Measurements from ENCODE around the gene GPER1.
"Not testable (repeated sequence)": the region's sequence is repeated elsewhere in the genome, so short reads cannot be mapped to it uniquely, and the experiment has no call there.

Gene GPER1

GRCh38 chr7:1121476-1121875, 33.6 kb downstream of the GPER1 start:
- DNase-seq (ENCODE audit: low read depth) = no peak

GRCh38 chr7:1121886-1122831, 34.2 kb downstream of the GPER1 start:
- no peak for DNase-seq (ENCODE audit: low read depth)

- DNase-seq (ENCODE audit: low read depth) = no peak
These were observed 35.1 kb downstream of the GPER1 start for GRCh38 chr7:1122832-1123501.

GRCh38 chr7:1123715-1124114, 35.8 kb downstream of the GPER1 start:
- DNase-seq (ENCODE audit: low read depth) = no peak

GRCh38 chr7:1124164-1124563, 36.3 kb downstream of the GPER1 start:
- no peak for DNase-seq (ENCODE audit: low read depth)

GRCh38 chr7:1124816-1125602, 37.1 kb downstream of the GPER1 start:
- no peak for DNase-seq (ENCODE audit: low read depth)

GRCh38 chr7:1125603-1125969, 37.7 kb downstream of the GPER1 start:
- DNase-seq (ENCODE audit: low read depth) = no peak

GRCh38 chr7:1127001-1127400, 39.1 kb downstream of the GPER1 start:
- DNase-seq (ENCODE audit: low read depth) = no peak

- DNase-seq (ENCODE audit: low read depth) = no peak
These were observed 41.5 kb downstream of the GPER1 start for GRCh38 chr7:1129431-1129830.

GRCh38 chr7:1130021-1130990, 42.4 kb downstream of the GPER1 start:
- DNase-seq (ENCODE audit: low read depth) = no peak

GRCh38 chr7:1131471-1132265, 43.8 kb downstream of the GPER1 start:
- DNase-seq (ENCODE audit: low read depth) = no peak

GRCh38 chr7:1134951-1135350, 47.0 kb downstream of the GPER1 start:
- DNase-seq (ENCODE audit: low read depth) = no peak

GRCh38 chr7:1136841-1137516, 49.1 kb downstream of the GPER1 start:
- no peak for DNase-seq (ENCODE audit: low read depth)

GRCh38 chr7:1137517-1138167, 49.7 kb downstream of the GPER1 start:
- no peak for DNase-seq (ENCODE audit: low read depth)

GRCh38 chr7:1140476-1141104, 52.7 kb downstream of the GPER1 start:
- DNase-seq (ENCODE audit: low read depth) = no peak

- no peak for DNase-seq (ENCODE audit: low read depth)
These were observed 53.7 kb downstream of the GPER1 start for GRCh38 chr7:1141651-1142050.

- no peak for DNase-seq (ENCODE audit: low read depth)
These were observed 54.2 kb downstream of the GPER1 start for GRCh38 chr7:1142051-1142635.

GRCh38 chr7:1143031-1143430, 55.1 kb downstream of the GPER1 start:
- DNase-seq (ENCODE audit: low read depth) = not testable (repeated sequence)
